Measurements from ENCODE around the gene MRC2. TPM values are rescaled to one million over a fixed set of nuclear protein-coding genes. Genes with fewer than 3 reads are reported as not detected.

Gene MRC2
- total RNA-seq, 1 donor from 2014 or later, result 30.7 TPM

GRCh38 chr17:62708587-62708986 lies 81.1 kb downstream of the MRC2 start:
- Mint-ChIP-seq H3K4me3 (no peak overlapping the region), H3K36me3 (ENCODE audit: low read depth) (peaks cover 7% of the 10 kb centered on the region), H3K4me1 (peaks cover 43% of the 10 kb centered on the region), H3K27ac (ENCODE audit: unreplicated experiment) (no peak overlapping the region), H3K9me3 (peaks cover 10% of the 10 kb centered on the region), H3K27me3 (ENCODE audit: low read depth) (peaks cover 6% of the 10 kb centered on the region)
- TF ChIP-seq, protein P1, sequence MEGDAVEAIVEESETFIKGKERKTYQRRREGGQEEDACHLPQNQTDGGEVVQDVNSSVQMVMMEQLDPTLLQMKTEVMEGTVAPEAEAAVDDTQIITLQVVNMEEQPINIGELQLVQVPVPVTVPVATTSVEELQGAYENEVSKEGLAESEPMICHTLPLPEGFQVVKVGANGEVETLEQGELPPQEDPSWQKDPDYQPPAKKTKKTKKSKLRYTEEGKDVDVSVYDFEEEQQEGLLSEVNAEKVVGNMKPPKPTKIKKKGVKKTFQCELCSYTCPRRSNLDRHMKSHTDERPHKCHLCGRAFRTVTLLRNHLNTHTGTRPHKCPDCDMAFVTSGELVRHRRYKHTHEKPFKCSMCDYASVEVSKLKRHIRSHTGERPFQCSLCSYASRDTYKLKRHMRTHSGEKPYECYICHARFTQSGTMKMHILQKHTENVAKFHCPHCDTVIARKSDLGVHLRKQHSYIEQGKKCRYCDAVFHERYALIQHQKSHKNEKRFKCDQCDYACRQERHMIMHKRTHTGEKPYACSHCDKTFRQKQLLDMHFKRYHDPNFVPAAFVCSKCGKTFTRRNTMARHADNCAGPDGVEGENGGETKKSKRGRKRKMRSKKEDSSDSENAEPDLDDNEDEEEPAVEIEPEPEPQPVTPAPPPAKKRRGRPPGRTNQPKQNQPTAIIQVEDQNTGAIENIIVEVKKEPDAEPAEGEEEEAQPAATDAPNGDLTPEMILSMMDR (conservative IDR thresholded peaks at IDR 0.05), result no peak
- no peak for DNase-seq (ENCODE audit: low read depth, low spot score)

- peak overlapping the region; percentile 78 for H3K27ac Mint-ChIP-seq (ENCODE audit: unreplicated experiment)
- peaks cover 10% of the 10 kb centered on the region for H3K9me3 Mint-ChIP-seq
- peaks cover 7% of the 10 kb centered on the region for H3K36me3 Mint-ChIP-seq (ENCODE audit: low read depth)
- no peak overlapping the region for H3K4me3 Mint-ChIP-seq
- H3K4me1 Mint-ChIP-seq, result peaks cover 38% of the 10 kb centered on the region
- peaks cover 2% of the 10 kb centered on the region for H3K27me3 Mint-ChIP-seq (ENCODE audit: low read depth)
- TF ChIP-seq, protein P1 (conservative IDR thresholded peaks at IDR 0.05), result no peak
- no peak for DNase-seq (ENCODE audit: low read depth, low spot score)
Observed at GRCh38 chr17:62712171-62712581, 84.7 kb downstream of the MRC2 start.

DNA sequence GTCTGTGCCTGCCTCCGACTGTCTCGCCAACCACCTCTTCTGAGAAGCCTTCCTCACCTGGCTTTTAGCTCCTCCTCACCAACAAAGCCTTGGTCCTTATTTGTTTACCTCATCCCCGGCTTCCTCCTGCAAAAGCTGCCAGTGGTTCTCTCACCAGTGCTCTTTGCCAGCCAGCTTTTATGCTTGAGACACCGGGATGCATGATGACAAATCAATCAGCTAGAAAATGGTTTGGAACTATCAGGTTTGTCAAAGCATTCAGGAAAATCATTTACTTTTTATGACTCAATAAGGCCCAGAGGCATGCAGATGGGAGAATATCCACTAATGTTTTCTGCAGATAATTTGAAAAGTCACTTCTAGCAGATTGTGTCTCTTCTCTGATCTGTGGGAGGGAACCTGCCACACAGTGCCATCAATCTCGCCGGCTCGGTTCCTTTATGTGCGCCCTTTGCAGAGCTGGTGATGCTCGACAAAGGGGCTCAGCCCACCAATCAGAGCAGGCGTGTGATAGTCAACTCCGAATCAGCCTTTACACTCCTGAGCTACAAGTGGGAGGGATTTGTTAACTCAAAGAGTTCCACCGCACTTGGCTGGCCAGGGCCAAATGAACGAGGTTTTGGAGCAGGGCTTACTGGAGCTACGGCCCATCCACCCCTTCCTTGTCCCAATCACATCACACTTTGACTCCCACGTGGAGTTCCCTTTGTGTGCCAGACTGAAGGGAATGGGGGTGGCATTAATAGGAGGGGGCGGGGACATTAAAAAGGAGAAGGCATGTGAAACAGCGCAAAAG lies 85.8 kb downstream of the MRC2 start:
- Mint-ChIP-seq H3K9me3 (peaks cover 8% of the 10 kb centered on the region), H3K4me1 (peaks cover 32% of the 10 kb centered on the region), H3K36me3 (ENCODE audit: low read depth) (peaks cover 9% of the 10 kb centered on the region), H3K27me3 (ENCODE audit: low read depth) (no peaks in the 10 kb centered on the region), H3K4me3 (peak overlapping the region; percentile 55), H3K27ac (ENCODE audit: unreplicated experiment) (peak overlapping the region; percentile 89)
- TF ChIP-seq, protein P1 (conservative IDR thresholded peaks at IDR 0.05), result no peak
- peak; percentile 39 for DNase-seq (ENCODE audit: low read depth, low spot score)

- H3K4me1 Mint-ChIP-seq, result peaks cover 32% of the 10 kb centered on the region
- H3K27me3 Mint-ChIP-seq (ENCODE audit: low read depth), result no peaks in the 10 kb centered on the region
- H3K4me3 Mint-ChIP-seq, result peak overlapping the region; percentile 55
- DNase-seq (ENCODE audit: low read depth, low spot score), result no peak
- no peak overlapping the region for H3K27ac Mint-ChIP-seq (ENCODE audit: unreplicated experiment)
- TF ChIP-seq, protein P1 (conservative IDR thresholded peaks at IDR 0.05), result no peak
- peaks cover 5% of the 10 kb centered on the region for H3K9me3 Mint-ChIP-seq
- peaks cover 6% of the 10 kb centered on the region for H3K36me3 Mint-ChIP-seq (ENCODE audit: low read depth)
Observed at GRCh38 chr17:62714016-62714777, 86.7 kb downstream of the MRC2 start.

GRCh38 chr17:62715882-62716390 lies 88.5 kb downstream of the MRC2 start:
- H3K4me3 Mint-ChIP-seq, result no peak overlapping the region
- peak overlapping the region; percentile 74 for H3K27ac Mint-ChIP-seq (ENCODE audit: unreplicated experiment)
- no peaks in the 10 kb centered on the region for H3K9me3 Mint-ChIP-seq
- H3K36me3 Mint-ChIP-seq (ENCODE audit: low read depth), result peaks cover 2% of the 10 kb centered on the region
- no peaks in the 10 kb centered on the region for H3K27me3 Mint-ChIP-seq (ENCODE audit: low read depth)
- TF ChIP-seq, protein P1 (conservative IDR thresholded peaks at IDR 0.05), result no peak
- H3K4me1 Mint-ChIP-seq, result peaks cover 32% of the 10 kb centered on the region
- DNase-seq (ENCODE audit: low read depth, low spot score), result no peak
